BLaER1 treated with 17β-estradiol and CSF1 and Interleukin-3, amounts not matched to agents 10 nM and 100 nM (cell line): ENCODE data around the gene PRDX2.

Experiments
- H3K27ac ChIP-seq, 11 experiments: shearing (Covaris generic); formaldehyde crosslinking; 2 replicates each; pipeline ENCODE4 v1.8.1; 2022
- H3K27me3 ChIP-seq, 11 experiments: shearing (Covaris generic); formaldehyde crosslinking; 2 replicates each; pipeline ENCODE4 v1.8.1; 2022
- H3K36me3 ChIP-seq, 11 experiments: shearing (Covaris generic); formaldehyde crosslinking; 2 replicates each; pipeline ENCODE4 v1.8.1; 2022
- H3K4me1 ChIP-seq, 10 experiments: shearing (Covaris generic); formaldehyde crosslinking; 2 replicates each; pipeline ENCODE4 v1.8.1; 2022
- H3K4me2 ChIP-seq, 11 experiments: shearing (Covaris generic); formaldehyde crosslinking; 2 replicates each; pipeline ENCODE4 v1.8.1; 2022
- H3K4me3 ChIP-seq, 10 experiments: shearing (Covaris generic); formaldehyde crosslinking; 2 replicates each; pipeline ENCODE4 v1.8.1; 2022
- H3K9ac ChIP-seq, 11 experiments: shearing (Covaris generic); formaldehyde crosslinking; 2 replicates each; pipeline ENCODE4 v1.8.1; 2022
- H3K9me3 ChIP-seq, 11 experiments: shearing (Covaris generic); formaldehyde crosslinking; replicated peaks in 1 of 11; 2 replicates each; pipeline ENCODE4 v1.8.1; 2022
- H4K20me1 ChIP-seq, 11 experiments: shearing (Covaris generic); formaldehyde crosslinking; 2 replicates each; pipeline ENCODE4 v1.8.1; 2022
- Cebpa-rat ChIP-seq, 11 experiments: shearing (Covaris generic); IDR thresholded peaks; 2 replicates each; pipeline ENCODE4 v1.8.1; 2022

The PRDX2 gene

DNA sequence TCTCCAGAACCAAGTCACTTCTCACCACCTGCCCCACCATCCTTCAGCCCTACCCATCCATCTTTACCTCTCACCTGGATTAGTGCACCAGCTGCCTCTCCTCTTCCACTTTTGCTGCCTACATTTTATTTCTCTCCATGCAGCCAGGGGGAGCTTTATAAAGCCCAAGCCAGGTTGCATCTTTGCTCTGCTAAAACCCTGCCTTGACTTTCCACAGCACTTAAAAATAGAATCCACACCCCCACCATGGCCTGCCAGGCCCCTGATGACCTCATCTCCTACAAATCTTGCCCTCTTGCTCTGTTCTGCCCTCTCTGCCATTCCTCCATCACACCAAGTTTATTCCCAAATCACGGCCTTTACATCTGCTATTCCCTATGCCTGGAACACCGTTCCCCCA is 28.0 kb downstream of the PRDX2 start:
- Histone ChIP-seq H3K27ac (no peak overlapping the region), H3K4me1 (peaks cover 40 to 71% (median 58%) of the 10 kb centered on the region in 10 experiments), H3K27me3 (no peaks in the 10 kb centered on the region), H3K4me3 (no peak overlapping the region), H3K36me3 (no peaks in the 10 kb centered on the region), H3K4me2 (peak overlapping the region in 7 of 11 experiments; percentile 4 to 94 (median 38); a peak in 8 of 22 replicates), H4K20me1 (peaks cover 0 to 26% (median 0%) of the 10 kb centered on the region in 11 experiments; a peak in 6 of 22 replicates), H3K9ac (peak overlapping the region in 2 of 11 experiments; percentile 6 to 18; a peak in 1 of 22 replicates), H3K9me3 (no peaks in the 10 kb centered on the region)
- no peak for TF ChIP-seq Cebpa-rat (IDR thresholded peaks at IDR 0.05)

GRCh38 chr19:12772323-12772722 is 29.3 kb downstream of the PRDX2 start:
- no peak for TF ChIP-seq Cebpa-rat (IDR thresholded peaks at IDR 0.05)
- Histone ChIP-seq H3K9me3 (no peaks in the 10 kb centered on the region), H3K4me1 (peaks cover 35 to 67% (median 48%) of the 10 kb centered on the region in 10 experiments), H3K36me3 (no peaks in the 10 kb centered on the region; a peak in 1 of 22 replicates), H3K4me2 (peak overlapping the region in 3 of 11 experiments; percentile 10 to 26 (median 13); a peak in 2 of 22 replicates), H3K27ac (no peak overlapping the region), H4K20me1 (peaks cover 0 to 32% (median 0%) of the 10 kb centered on the region in 11 experiments; a peak in 7 of 22 replicates), H3K9ac (peak overlapping the region in 1 of 11 experiments; percentile 42; a peak in 2 of 22 replicates), H3K27me3 (no peaks in the 10 kb centered on the region), H3K4me3 (no peak overlapping the region)

DNA sequence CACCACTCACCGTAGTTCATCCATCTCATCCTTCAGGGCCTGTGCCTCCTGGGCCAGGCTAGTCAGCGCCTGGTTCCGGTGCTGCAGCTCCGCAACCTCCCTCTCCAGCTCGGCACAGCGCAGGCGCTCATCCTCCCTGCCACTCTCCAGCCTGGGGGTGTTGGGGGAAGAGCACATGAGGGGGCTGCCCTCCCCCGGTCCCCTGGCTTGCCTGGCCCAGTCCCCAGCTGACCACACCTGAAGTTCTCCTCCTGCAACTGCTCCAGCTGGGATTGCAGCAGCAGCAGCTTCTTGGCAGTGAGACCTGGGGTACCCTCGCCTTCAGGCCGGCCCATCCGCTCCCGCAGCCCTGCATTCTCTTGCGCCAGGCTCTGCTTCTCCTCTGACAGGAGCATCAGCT is 30.7 kb downstream of the PRDX2 start:
- no peaks in the 10 kb centered on the region; a peak in 1 of 22 replicates for H3K36me3 ChIP-seq
- H3K4me1 ChIP-seq = peaks cover 28 to 57% (median 47%) of the 10 kb centered on the region in 10 experiments
- H3K4me3 ChIP-seq = no peak overlapping the region
- no peaks in the 10 kb centered on the region for H3K27me3 ChIP-seq
- peaks cover 0 to 32% (median 0%) of the 10 kb centered on the region in 11 experiments; a peak in 7 of 22 replicates for H4K20me1 ChIP-seq
- no peak for TF ChIP-seq Cebpa-rat (IDR thresholded peaks at IDR 0.05)
- no peak overlapping the region for H3K9ac ChIP-seq
- H3K9me3 ChIP-seq = no peaks in the 10 kb centered on the region
- no peak overlapping the region for H3K27ac ChIP-seq
- H3K4me2 ChIP-seq = no peak overlapping the region

DNA sequence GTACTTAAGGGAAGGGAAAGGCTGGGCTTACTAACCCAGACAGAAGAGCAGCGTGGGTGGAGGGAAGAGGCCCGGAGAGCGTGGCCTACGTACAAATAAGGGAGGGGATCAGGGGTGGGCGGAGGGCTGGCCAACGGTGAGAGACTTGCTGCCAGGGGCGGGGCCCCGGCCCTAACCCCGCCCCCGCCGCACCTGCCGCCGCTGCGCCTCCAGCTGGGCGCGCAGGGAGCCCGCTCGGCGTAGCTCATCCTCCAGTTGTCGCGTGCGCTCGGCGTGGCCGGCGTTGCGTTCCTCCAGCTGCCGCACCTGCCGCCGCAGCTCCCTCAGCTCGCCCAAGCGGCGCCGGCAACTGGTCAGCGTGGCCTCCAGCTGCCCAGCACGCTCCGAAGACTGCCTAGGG is 31.9 kb downstream of the PRDX2 start:
- Histone ChIP-seq H3K9me3 (no peaks in the 10 kb centered on the region), H3K4me2 (peak overlapping the region; percentile 73 to 92 (median 88)), H3K36me3 (peaks cover 0 to 2% (median 0%) of the 10 kb centered on the region in 11 experiments; a peak in 3 of 22 replicates), H3K4me1 (peaks cover 24 to 54% (median 42%) of the 10 kb centered on the region in 10 experiments), H3K27ac (peak overlapping the region in 1 of 11 experiments; percentile 28; a peak in 1 of 22 replicates), H4K20me1 (peaks cover 0 to 32% (median 0%) of the 10 kb centered on the region in 11 experiments; a peak in 7 of 22 replicates), H3K27me3 (no peaks in the 10 kb centered on the region), H3K4me3 (peak overlapping the region in 5 of 10 experiments; percentile 17 to 52 (median 28); a peak in 5 of 20 replicates), H3K9ac (peak overlapping the region in 7 of 11 experiments; percentile 17 to 64 (median 48); a peak in 6 of 22 replicates)
- no peak for TF ChIP-seq Cebpa-rat (IDR thresholded peaks at IDR 0.05)

- TF ChIP-seq Cebpa-rat (IDR thresholded peaks at IDR 0.05) = no peak
- H3K27ac ChIP-seq = no peak overlapping the region
- H3K36me3 ChIP-seq = peaks cover 0 to 13% (median 6%) of the 10 kb centered on the region in 11 experiments; a peak in 11 of 22 replicates
- no peaks in the 10 kb centered on the region for H3K9me3 ChIP-seq
- no peak overlapping the region for H3K4me3 ChIP-seq
- peaks cover 14 to 36% (median 28%) of the 10 kb centered on the region in 10 experiments for H3K4me1 ChIP-seq
- H3K9ac ChIP-seq = peak overlapping the region in 1 of 11 experiments; percentile 14; a peak in 1 of 22 replicates
- no peak overlapping the region for H3K4me2 ChIP-seq
- H3K27me3 ChIP-seq = no peaks in the 10 kb centered on the region
- peaks cover 0 to 24% (median 0%) of the 10 kb centered on the region in 11 experiments; a peak in 6 of 22 replicates for H4K20me1 ChIP-seq
These were observed 33.9 kb downstream of the PRDX2 start for GRCh38 chr19:12767666-12768065.

DNA sequence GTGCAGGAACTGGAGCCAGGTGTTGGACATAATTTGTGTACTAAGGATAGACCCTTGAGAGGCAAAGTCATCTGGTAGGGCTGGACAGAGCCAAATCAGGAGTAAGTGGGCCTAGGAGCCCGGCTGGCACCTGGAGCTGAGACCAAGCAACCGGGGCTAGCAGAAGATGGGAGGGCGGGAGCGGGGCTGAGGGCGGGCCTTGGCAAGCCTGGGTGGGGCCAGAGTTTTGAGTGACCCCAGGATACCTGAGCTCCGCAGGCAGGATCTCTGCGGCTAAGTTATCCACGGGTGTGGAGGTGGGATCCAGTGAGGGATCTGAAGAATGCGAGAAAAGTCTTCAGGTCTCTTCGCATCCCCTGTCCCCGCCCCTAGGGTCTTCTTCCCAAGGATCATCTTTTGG is 34.5 kb downstream of the PRDX2 start:
- Histone ChIP-seq H3K36me3 (peaks cover 0 to 13% (median 6%) of the 10 kb centered on the region in 11 experiments; a peak in 11 of 22 replicates), H3K4me1 (peaks cover 12 to 32% (median 24%) of the 10 kb centered on the region in 10 experiments), H3K4me3 (no peak overlapping the region), H3K9me3 (no peaks in the 10 kb centered on the region), H3K27ac (no peak overlapping the region), H4K20me1 (peaks cover 0 to 23% (median 0%) of the 10 kb centered on the region in 11 experiments; a peak in 5 of 22 replicates), H3K9ac (0 out of 22 replicates have a peak overlapping the region, but pooled peaks of 1 of the 11 experiments have one; percentile 14), H3K4me2 (no peak overlapping the region), H3K27me3 (no peaks in the 10 kb centered on the region)
- TF ChIP-seq Cebpa-rat (IDR thresholded peaks at IDR 0.05) = no peak

GRCh38 chr19:12766051-12766521 is 35.5 kb downstream of the PRDX2 start:
- Histone ChIP-seq H3K4me2 (peak overlapping the region; percentile 65 to 93 (median 79)), H3K4me1 (peaks cover 12 to 24% (median 17%) of the 10 kb centered on the region in 10 experiments), H3K9ac (peak overlapping the region in 10 of 11 experiments; percentile 3 to 61 (median 32); a peak in 12 of 22 replicates), H4K20me1 (peaks cover 0 to 19% (median 0%) of the 10 kb centered on the region in 11 experiments; a peak in 5 of 22 replicates), H3K27me3 (no peaks in the 10 kb centered on the region), H3K36me3 (peaks cover 0 to 13% (median 6%) of the 10 kb centered on the region in 11 experiments; a peak in 11 of 22 replicates), H3K4me3 (peak overlapping the region; percentile 33 to 69 (median 52); a peak in 17 of 20 replicates), H3K27ac (no peak overlapping the region), H3K9me3 (no peaks in the 10 kb centered on the region)
- no peak for TF ChIP-seq Cebpa-rat (IDR thresholded peaks at IDR 0.05)

DNA sequence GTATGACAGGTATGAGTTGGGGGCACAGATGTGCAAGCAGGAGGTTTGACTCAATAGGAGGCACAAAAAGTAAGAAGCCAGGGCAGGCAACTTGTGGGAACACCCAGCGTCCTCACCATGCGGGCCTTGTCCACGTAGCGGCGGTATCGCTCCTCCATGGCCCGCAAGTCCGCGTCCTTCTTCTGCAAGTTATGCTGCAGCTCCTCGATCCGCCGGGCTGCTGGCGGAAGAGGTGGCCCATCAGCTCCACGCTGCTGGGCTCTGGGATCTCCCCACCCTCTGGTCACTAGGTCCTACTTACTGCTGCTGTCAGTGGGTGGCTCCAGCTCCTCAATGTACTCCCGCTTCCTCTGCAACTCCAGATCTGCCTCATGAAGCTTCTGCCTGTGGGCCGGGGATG is 36.9 kb downstream of the PRDX2 start:
- Histone ChIP-seq H3K4me2 (no peak overlapping the region), H3K4me3 (no peak overlapping the region), H3K27ac (no peak overlapping the region), H3K27me3 (no peaks in the 10 kb centered on the region), H3K4me1 (peaks cover 6 to 15% (median 10%) of the 10 kb centered on the region in 10 experiments), H4K20me1 (peaks cover 0 to 7% (median 0%) of the 10 kb centered on the region in 11 experiments; a peak in 3 of 22 replicates), H3K36me3 (peaks cover 0 to 13% (median 6%) of the 10 kb centered on the region in 11 experiments; a peak in 11 of 22 replicates), H3K9ac (no peak overlapping the region), H3K9me3 (no peaks in the 10 kb centered on the region)
- TF ChIP-seq Cebpa-rat (IDR thresholded peaks at IDR 0.05) = no peak

GRCh38 chr19:12763100-12763499 is 38.5 kb downstream of the PRDX2 start:
- H3K27ac ChIP-seq = no peak overlapping the region
- H3K4me2 ChIP-seq = no peak overlapping the region
- peaks cover 0 to 13% (median 6%) of the 10 kb centered on the region in 11 experiments; a peak in 11 of 22 replicates for H3K36me3 ChIP-seq
- no peak overlapping the region for H3K4me3 ChIP-seq
- TF ChIP-seq Cebpa-rat (IDR thresholded peaks at IDR 0.05) = no peak
- no peak overlapping the region for H3K9ac ChIP-seq
- peaks cover 0 to 6% (median 0%) of the 10 kb centered on the region in 11 experiments; a peak in 2 of 22 replicates for H4K20me1 ChIP-seq
- H3K4me1 ChIP-seq = peaks cover 0 to 8% (median 4%) of the 10 kb centered on the region in 10 experiments; a peak in 7 of 20 replicates
- H3K9me3 ChIP-seq = no peaks in the 10 kb centered on the region
- no peaks in the 10 kb centered on the region for H3K27me3 ChIP-seq
